Stimulated activated CD4-positive, alpha-beta T cell treated with anti-CD3 and anti-CD28 coated beads, TNF-alpha, amount 100 ng/mL, for 48 hours (primary cell): ENCODE measurements around the gene MDFIC2.
"Not testable (repeated sequence)": the region's sequence is repeated elsewhere in the genome, so short reads cannot be mapped to it uniquely, and the experiment has no call there.

Source experiments
- DNase-seq, 3 donors: peaks; one replicate each; pipeline ENCODE4 v3.0.0-alpha.2; 2020; ENCODE audit warnings: low read depth in 3 of 3

MDFIC2 gene

GRCh38 chr3:70312336-70312735, at the start of gene MDFIC2:
TSS of gene MDFIC2 (minus strand) at chr3:70312638. CDS start at chr3:70311973, 665 bp downstream.
- DNase-seq: no peak

GRCh38 chr3:70360979-70361760, 48.7 kb upstream of the MDFIC2 start:
- no peak for DNase-seq

GRCh38 chr3:70359711-70360110, 47.3 kb upstream of the MDFIC2 start:
- no peak for DNase-seq

- DNase-seq: no peak
Observed at GRCh38 chr3:70358978-70359580, 46.6 kb upstream of the MDFIC2 start.

GRCh38 chr3:70352215-70352614, 39.8 kb upstream of the MDFIC2 start:
- no peak for DNase-seq

GRCh38 chr3:70342149-70342548, 29.7 kb upstream of the MDFIC2 start:
- no peak for DNase-seq

- not testable (repeated sequence) for DNase-seq
Observed at GRCh38 chr3:70336885-70337284, 24.4 kb upstream of the MDFIC2 start.

GRCh38 chr3:70333080-70333479, 20.6 kb upstream of the MDFIC2 start:
- no peak for DNase-seq

GRCh38 chr3:70315021-70315420, 2.6 kb upstream of the MDFIC2 start:
- no peak for DNase-seq

- DNase-seq: no peak
Observed at GRCh38 chr3:70310809-70311208, 1.6 kb downstream of the MDFIC2 start.

GRCh38 chr3:70309591-70309990, 2.8 kb downstream of the MDFIC2 start:
- DNase-seq: no peak

- DNase-seq: no peak
Observed at GRCh38 chr3:70308760-70309159, 3.7 kb downstream of the MDFIC2 start.

GRCh38 chr3:70306736-70307135, 5.7 kb downstream of the MDFIC2 start:
- no peak for DNase-seq

GRCh38 chr3:70298385-70298784, 14.1 kb downstream of the MDFIC2 start:
- DNase-seq: no peak

GRCh38 chr3:70291097-70291482, 21.3 kb downstream of the MDFIC2 start:
- no peak for DNase-seq

- DNase-seq: not testable (repeated sequence)
Observed at GRCh38 chr3:70290431-70291096, 21.9 kb downstream of the MDFIC2 start.

- no peak for DNase-seq
Observed at GRCh38 chr3:70281663-70282062, 30.8 kb downstream of the MDFIC2 start.

GRCh38 chr3:70277304-70277703, 35.1 kb downstream of the MDFIC2 start:
- DNase-seq: no peak

GRCh38 chr3:70276901-70277300, 35.5 kb downstream of the MDFIC2 start:
- no peak for DNase-seq

GRCh38 chr3:70273492-70273891, 38.9 kb downstream of the MDFIC2 start:
- DNase-seq: no peak

- no peak for DNase-seq
Observed at GRCh38 chr3:70272798-70273197, 39.6 kb downstream of the MDFIC2 start.

GRCh38 chr3:70264122-70264780, 48.2 kb downstream of the MDFIC2 start:
- no peak for DNase-seq
